Hematopoietic multipotent progenitor cell treated with erythropoietin and hydrocortisone succinate and interleukin-3 and kit ligand, for 6 days (in vitro differentiated cells): Measurements from ENCODE around the gene GRAP.
A peak's percentile ranks its signal among the peaks of the same experiment; 100 is the strongest.
"Not testable (repeated sequence)": the region's sequence is repeated elsewhere in the genome, so short reads cannot be mapped to it uniquely, and the experiment has no call there.

Experiments used
- DNase-seq: peaks from one replicate; pipeline ENCODE4 v3.0.0-alpha.2; 2015

GRAP gene

DNA sequence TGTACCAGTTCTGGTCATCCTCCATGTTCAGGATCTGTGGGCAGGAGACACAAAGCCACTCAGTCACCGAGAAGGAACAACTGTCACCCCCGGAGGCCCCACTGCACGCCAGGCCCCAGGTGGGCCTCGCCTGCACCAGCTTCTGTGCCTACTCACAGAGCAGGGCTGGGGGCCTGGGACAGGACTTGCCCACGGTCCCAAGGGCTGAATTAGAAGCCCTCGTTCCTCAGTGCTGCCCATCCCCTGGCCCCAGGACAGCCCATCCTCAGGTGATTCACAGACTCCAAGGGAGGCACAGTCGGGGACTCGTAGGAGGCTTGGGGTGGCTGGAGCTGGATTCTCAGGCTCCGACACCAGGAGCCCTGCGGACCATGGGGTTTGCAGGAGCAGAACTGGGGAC is 4.9 kb downstream of the GRAP start:
- DNase-seq = not testable (repeated sequence)

DNA sequence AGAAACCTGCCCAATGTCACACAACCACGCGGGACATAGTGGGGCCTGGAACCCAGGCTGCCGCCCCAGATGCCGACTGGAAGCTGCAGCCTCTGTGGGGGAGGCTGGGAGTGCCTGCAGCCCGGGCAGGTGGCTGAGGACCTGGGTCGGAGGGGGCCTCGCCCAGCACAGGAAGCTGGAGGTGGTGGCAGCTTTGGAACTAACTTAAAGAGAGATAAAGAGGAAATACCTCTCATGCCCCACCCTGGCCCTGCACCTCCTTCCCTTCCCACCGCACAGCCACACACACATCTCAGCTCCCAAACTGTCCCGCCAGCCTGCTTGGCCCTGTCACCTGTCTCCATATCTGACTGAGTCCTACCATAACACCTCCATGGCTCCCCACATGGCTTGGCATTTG is 6.4 kb downstream of the GRAP start:
- not testable (repeated sequence) for DNase-seq

DNA sequence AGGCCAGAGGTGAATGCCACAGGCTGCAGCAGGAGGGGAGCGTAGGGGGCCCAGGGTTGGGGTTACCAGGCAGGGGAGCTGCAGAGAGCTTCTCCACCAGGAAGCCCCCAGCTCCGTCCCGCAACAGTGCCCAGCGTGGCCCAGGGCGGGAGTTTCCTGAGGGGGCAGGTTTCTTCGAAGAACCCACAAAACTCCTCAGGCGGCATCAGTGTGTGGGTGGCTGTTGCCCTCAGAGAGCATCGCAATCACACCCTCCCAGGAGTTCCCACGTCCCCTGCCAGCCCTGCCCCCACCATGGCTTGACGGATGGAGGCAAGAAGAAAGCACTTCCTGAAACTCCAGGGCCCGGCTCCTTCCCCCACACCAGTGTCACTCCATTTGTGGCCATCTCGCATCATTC is 8.0 kb downstream of the GRAP start:
- not testable (repeated sequence) for DNase-seq

- not testable (repeated sequence) for DNase-seq
Measured at GRCh38 chr17:19038007-19038406, 8.8 kb downstream of the GRAP start.

- not testable (repeated sequence) for DNase-seq
Measured at GRCh38 chr17:19037547-19037946, 9.2 kb downstream of the GRAP start.

DNA sequence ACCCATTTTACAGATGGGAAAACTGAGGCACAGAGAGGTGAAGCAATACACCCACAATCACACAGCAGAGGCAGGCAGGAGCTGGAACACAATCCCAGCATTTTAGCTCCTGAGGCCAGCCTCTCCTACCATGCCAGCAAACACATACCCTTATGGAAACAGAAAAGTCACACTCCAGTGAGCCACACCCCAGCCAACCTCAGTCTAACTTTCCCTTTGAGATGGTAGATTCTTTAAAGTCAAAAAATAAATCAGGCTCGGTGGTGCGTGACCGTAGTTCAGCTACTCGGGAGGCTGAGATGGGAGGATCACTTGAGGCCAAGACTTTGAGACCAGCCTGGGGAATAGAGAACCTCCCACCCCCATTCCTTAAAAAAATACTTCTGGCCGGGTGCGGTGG is 10.6 kb downstream of the GRAP start:
- not testable (repeated sequence) for DNase-seq

DNA sequence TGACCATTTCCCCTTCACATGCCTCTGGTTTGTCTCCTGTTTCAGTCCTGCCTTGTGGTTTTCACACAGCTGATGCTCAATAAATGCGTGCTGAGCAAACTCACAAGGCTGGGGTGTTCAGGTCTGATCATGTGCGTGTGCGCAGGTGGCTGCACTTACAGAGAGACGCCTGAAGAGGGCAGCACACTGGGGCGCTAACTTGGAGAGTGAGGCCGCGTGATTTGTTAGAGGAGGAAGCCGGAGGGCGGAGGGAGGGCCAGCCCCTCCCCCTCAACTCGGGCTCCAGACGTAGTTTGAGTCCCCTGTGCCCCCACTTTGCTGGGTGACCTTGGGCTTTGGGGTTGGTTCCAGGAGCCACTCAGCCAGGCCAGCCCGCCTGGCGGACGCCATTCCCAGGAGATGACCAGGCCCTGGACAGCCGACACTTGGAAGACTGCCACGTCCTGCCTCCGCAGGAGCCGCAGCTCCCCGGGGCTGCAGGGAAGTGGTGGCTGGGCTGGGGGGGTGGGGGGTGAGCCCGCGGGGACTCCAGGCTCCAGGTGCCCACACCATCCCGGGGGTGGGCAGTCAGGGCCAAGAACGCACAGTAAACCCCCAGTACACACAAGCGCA is 14.3 kb downstream of the GRAP start:
- not testable (repeated sequence) for DNase-seq

GRCh38 chr17:19031729-19032128 is 15.0 kb downstream of the GRAP start:
- DNase-seq = not testable (repeated sequence)

- DNase-seq = not testable (repeated sequence)
Measured at GRCh38 chr17:19030771-19031449, 15.8 kb downstream of the GRAP start.

DNA sequence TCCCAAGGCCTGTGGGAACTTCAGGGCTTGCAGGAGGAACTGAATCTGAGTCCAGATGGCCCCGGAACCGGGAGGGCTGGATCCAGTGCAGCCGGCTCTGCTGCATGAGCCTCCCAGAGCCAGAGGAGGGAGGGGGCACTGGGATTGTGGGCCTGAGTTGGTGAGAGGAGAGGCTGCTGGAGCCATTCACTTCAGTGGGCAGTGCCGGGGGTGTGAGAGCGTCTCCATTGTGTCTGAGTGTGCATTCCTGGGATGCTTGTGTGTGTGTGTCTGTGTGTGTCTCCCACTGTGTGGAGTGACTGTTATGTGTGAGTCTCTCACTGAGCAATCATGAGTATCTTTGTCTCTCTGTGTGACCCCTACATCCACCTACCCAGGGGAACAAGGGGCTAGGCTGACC is 17.0 kb downstream of the GRAP start:
- not testable (repeated sequence) for DNase-seq

DNA sequence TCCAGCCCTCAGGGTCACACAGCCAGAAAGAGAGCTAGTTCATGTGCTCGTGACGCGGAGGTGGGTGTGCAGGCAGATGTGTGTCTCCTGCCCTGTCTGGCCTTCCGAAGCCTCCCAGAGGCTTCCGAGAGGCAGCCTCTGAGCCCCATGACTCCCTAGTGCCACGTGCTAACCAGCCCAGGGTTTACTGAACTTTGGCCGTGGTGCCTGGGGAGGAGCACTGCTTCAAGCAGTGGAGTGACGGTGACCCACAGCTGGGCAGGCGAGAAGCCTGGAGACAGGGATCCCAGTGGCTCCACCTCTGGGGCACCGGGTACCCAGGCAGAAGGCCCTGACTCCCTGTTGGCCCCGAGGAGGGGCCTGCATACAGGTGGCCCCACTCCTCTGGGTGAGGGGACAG is 18.1 kb downstream of the GRAP start:
- DNase-seq = not testable (repeated sequence)

DNA sequence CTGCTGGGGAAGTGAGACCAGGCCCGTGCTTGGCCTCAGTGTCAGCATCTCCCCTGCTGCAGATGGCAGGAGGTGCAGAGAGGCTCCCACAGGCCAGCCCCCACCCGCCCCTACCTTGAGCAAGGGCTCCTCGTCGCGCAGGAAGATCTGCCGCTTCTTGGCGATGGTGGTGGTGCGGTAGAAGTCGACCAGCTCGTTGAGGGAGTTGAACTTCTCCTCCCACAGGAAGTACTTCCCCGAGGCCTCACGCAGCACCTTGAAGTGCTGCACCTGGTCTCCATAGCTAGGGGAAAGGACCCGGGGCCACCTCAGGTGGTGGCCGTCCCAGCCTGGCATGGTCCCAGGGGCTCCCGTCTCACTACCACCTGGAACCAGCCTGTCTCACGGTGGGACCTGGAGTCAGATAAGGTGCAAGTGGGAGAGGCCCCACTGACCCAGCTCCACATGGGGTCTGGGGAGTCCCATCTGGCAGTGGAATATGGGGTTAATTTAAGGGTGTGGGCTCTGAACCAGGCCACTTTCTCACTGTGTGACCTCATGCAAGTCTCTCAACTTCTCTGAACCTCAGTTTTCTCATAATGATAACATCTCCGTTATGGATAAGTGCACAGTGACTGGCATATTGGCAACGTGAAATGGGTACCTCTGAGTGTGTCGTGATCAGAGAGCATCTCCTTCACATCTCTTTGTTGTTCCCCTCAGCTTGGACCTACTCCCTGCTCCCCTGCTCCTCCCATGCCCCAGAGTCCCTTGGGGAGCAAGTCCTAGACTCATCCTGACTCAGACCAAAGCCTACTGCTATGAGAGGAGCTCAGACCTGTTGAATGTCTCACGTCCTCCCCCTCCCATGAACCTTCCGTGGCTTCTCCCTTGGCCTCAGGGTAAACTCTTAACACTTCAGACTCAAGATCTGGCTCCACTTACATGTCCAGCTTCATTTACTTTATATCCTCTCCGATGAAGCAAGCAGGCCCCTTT is 22.4 kb downstream of the GRAP start:
- DNase-seq = no peak

GRCh38 chr17:19023209-19023999 is 23.4 kb downstream of the GRAP start:
- no peak for DNase-seq

DNA sequence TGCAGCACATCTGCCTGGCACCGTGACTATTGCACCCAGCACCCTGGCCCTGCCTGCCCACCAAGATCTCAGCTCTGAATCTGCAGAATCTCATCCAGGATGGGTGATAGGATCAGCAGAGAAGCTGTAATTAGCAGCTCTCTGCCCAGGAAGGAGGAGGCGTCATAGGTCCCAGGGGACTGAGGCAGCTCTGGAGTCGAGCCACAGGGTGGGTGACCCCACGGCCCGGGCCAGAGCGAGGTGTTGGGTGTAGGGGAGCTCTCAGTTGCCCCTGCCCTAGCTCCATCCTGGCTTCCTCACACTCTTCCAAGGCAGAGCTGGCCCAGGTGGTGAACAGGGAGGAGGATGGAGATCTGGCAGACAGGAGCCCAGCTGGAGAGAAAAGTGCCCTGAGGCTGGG is 24.0 kb downstream of the GRAP start:
- DNase-seq = no peak

- DNase-seq = no peak
Measured at GRCh38 chr17:19022128-19022527, 24.6 kb downstream of the GRAP start.

- DNase-seq = peak; percentile 58
Measured at GRCh38 chr17:19021622-19022083, 25.1 kb downstream of the GRAP start.

DNA sequence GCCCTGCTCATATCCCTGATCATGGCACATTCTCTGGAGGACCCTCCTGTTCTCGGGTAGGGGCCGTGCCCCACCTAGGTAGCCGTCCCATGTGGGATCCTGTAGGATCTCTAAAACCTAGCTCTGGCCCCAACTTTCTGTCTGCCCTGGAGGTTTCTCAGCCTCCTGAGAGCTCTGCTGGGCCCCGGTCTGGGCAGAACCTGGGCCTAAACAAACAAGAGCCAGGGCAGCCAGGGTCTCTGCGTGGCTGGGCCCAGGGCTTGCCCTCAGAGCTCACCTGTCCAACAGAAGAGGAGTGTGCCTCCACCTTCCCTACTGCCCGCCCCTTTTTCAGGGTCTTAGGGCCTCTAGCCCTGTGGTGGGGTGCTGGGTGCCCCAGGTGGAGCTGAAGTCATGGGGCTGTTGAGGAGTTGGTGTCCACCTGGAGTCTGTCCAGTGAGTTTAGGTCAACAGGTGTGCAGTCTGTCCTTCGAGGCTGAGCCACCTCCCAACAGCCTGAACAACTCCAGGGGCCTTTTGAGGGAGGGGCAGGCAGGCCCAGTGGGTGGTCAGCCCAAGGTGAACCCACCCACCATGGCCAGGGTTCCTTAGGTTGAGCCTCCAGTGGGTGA is 25.6 kb downstream of the GRAP start:
- DNase-seq = not testable (repeated sequence)

DNA sequence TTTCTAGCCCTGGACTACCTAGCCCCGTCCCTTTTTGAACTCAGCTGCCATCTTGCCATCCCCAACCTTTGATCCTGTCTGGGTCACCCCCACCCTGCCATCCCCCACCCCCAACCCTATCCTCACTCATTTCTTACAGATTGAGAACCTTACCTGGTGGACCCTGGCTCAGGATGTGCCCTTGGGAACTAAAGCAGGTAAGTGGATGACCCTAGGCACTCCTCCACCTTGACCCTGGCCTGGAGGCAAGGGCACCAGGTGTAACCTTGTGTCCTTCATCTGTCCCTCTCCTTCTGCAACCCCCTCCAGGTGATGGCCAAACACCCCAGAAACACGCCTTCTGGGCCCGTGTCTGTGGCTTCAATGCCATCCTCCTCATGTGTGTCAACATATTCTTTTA is 26.7 kb downstream of the GRAP start:
- DNase-seq = no peak

DNA sequence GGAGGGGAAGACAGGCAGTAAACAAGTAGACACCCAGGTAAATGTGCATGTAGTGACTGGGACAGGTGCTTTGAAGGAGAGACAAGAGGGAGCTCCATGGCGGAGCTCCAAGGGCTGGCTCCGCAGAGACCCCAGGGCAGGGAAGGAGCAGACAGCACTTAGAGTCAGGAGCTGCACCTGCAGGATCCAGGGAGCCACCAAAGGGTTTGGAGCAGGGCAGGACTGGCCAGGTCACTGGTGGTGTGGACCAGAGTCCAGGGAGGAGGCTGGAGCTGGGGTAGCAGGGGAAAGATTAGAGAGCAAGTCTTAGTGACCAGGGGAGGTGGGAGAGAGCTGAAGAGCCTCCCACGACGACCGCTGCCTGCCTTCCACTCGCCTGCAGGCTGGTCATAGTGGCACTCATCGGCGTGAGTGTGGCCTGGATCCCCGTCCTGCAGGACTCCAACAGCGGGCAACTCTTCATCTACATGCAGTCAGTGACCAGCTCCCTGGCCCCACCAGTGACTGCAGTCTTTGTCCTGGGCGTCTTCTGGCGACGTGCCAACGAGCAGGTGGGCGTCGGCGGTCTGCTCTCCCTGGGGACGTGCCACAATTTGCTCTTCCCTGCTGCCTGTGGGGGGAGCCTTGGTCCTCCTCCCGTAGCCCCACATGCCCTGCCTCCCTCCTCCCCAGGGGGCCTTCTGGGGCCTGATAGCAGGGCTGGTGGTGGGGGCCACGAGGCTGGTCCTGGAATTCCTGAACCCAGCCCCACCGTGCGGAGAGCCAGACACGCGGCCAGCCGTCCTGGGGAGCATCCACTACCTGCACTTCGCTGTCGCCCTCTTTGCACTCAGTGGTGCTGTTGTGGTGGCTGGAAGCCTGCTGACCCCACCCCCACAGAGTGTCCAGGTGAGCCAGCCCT is 27.5 kb downstream of the GRAP start:
- peak; percentile 39 for DNase-seq

DNA sequence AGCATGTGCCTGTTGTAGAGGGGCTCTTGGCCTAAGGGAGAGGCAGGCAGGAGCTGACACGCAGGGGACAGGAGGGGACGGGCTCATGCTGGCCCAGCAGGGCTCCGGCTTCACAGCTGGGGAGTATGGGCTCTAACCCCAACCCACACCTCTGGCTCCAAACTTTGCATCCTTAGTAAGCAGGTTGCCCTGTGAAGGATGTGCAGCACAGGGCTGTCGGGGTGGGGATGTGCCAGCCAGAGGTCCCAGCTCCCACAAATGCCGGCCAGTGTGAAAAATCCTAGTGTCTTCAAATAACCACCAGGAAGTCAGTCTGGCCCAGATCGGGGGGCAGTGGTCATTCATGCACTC is 28.2 kb downstream of the GRAP start:
- no peak for DNase-seq
